HG03442 (cell line): ENCODE data around the gene KRTAP5-9.
"Not testable (repeated sequence)": the region's sequence is repeated elsewhere in the genome, so short reads cannot be mapped to it uniquely, and the experiment has no call there.

Experiments
- ATAC-seq: cut with Tn5 transposase; IDR thresholded peaks from one replicate; pipeline ENCODE4 v1.9.1; 2021; ENCODE audit warnings: mild to moderate bottlenecking, moderate library complexity; ENCODE audit not compliant: unreplicated experiment

Gene KRTAP5-9, protein sequence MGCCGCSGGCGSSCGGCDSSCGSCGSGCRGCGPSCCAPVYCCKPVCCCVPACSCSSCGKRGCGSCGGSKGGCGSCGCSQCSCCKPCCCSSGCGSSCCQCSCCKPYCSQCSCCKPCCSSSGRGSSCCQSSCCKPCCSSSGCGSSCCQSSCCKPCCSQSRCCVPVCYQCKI

DNA sequence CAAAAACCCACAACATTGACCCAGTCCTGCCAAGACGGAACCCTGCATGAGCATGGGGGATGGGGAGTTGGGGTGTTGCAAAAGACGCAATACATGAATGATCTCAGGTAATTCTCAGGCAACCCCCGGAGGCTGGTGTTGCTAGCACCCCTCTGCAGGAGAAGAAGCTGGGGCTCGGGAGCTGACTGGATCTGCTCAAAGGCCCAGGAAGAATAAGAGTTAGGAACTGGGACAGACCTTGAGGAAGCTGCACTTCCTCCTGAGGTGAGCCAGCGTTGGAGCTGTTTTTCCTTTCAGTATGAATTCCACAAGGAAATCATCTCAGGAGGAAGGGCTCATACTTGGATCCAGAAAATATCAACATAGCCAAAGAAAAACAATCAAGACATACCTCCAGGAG lies at the start of gene KRTAP5-9:
Gene KRTAP5-9, plus strand, starts transcription at position 301 of the 400 bp plus-strand sequence. CDS start 238 bp downstream, outside the sequence.
- no peak for ATAC-seq

DNA sequence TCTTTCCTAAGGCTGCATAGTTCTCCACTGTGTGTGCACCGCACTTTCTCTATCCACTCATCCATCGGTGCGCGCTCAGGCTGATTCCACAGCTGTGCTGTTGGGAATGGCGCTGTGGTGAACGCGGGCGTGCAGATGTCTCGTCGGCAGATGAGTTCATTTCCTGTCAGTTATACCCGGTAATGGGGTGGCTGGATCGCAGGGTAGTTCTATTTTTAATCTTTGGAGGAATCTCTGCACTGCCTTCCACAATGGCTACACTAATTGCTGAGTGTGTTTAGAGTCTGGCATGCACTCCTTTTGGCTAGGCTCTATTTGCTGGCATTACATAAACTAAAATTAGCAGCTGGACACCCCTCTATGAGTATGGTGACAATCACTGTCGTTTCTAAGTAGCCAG lies 49.1 kb upstream of the KRTAP5-9 start:
- ATAC-seq = no peak

DNA sequence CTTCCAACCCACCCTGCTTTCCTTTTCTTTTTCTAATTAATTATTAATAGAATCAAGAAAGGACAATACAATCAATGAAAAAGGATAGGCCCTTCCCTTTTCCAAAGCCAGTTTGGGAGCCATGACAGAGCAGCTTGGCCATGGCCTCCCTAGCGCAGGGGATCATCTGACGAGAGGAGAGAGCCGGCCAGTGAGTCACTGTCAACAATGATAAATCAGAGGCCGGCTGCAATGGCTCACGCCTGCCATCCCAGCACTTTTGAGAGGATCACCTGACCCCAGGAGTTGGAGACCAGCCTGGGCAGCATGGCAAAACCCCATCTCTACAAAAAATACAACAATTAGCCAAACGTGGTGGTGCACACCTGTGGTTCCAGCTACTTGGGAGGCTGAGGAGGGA lies 48.7 kb upstream of the KRTAP5-9 start:
- no peak for ATAC-seq

DNA sequence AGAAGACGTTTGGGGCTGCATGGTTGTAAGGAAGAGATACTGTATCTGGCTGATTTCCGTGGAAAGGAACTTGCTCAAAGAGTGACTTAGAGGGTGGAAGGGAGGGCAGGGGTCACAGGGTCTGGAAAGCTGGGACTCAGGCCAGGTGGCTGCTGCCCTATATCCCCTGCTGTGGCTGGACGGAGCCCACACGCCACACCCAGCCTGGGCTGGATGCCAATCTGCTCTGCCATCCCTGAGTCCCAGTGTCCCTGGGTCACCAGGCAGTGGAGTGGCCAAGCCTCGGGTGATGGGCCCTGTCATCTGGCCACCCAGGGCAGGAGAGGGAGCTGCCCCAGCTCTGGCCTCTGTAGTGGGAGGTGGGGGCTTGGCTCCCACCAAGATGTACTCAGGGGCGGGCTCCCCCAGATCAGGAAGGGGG lies 47.6 kb upstream of the KRTAP5-9 start:
- no peak for ATAC-seq

DNA sequence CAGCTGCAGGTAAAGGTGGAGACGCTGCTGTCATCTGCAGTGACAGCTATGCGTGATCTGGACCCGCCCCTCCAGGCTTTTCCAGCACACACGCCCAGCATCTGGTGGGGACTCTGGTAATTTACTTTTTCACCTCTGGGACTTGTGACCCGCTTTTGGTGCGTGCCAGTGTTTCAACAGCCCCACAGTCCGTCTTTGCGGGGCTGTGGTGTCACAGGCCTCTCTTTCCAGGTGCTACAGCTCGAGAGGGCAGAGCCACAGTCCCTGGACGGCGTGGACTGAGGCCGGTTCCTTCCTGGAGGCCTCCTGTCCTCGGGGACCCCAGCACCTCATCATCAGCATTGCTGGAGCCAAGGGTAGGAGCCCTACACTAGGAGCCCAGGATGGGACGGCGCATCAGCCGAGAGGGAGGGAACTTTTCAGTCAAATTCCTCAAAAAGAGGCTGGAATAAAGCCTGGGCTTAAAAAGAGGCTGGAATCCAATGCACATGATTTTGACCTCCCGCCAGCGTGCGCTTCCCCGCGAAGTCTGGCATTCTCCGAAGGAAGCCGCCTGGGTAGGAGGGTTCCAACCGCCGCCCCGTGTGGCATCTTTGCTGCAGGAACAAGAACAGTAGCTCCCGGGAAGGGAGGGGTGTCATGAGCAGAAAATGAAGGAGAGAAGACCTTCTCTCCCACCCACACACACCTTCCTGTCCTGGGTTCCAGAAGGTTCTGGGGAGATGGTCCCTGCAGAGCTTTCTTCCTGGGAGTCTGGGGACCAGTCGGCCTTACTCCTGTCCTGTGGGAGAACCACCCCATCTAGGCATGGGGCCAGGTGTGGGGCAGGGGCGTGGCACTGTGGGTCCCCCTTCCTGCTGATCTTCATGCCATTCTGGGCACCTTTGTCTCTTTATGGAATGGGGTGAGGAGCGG lies 46.9 kb upstream of the KRTAP5-9 start:
- ATAC-seq = no peak

DNA sequence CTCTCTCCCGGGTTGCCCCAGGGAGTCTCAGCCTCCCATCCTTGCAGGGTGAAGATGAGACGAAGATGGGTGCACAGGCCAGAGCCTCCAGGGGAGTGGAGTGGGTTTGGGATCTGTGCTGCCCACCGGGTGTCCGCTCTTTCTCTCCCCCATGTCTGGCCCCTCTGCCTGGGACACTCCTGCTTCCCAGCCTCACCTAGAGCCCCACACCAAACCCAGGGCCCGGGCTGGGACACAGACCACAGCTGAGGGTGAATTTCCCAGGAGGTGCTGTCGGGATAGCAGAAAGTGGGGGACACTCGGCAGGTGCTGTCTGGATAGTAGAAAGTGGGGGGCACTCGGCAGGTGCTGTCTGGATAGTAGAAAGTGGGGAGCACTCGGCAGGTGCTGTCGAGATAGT lies 46.2 kb upstream of the KRTAP5-9 start:
- no peak for ATAC-seq

DNA sequence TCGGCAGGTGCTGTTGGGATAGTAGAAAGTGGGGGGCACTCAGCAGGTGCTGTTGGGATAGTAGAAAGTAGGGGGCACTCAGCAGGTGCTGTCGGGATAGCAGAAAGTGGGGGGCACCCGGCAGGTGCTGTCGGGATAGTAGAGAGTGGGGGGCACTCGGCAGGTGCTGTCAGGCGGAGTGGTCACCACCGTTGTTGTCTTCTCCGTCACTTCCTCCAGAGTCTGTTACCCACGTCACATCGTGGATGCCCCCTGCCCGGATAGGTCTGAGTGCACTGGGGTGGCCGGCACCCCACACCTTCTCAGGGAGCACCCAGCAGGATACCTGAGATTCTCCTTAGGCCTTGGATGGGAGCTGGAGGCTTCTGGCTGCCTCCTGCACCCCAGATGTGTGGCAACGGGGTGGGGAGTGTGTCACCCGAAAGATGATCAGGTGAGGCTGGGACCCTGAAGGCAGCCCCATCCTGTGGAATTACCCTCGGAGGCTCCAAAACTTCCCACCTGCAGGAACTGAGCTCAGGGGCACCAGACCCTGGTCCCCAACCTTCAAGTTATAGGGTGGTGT lies 45.3 kb upstream of the KRTAP5-9 start:
- ATAC-seq = no peak

DNA sequence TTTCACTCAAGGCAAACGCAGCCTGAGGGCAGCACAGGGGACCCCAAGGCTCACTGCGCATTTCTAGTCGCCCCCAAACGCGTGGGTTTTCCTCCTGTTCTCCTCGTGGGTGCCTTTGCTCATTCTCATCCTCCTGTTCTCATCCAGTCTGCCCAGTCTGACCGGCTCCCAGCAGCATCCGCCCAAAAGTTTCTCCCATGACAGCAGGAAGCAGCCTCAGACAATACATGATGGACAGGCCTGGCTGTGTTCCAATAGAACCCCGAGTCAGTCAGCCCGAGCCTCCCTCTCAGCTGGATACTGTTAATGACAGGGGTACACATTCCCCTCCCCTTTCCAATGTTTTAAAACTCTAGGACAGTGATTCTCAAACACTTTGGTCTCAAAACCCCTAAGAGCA lies 43.7 kb upstream of the KRTAP5-9 start:
- no peak for ATAC-seq

DNA sequence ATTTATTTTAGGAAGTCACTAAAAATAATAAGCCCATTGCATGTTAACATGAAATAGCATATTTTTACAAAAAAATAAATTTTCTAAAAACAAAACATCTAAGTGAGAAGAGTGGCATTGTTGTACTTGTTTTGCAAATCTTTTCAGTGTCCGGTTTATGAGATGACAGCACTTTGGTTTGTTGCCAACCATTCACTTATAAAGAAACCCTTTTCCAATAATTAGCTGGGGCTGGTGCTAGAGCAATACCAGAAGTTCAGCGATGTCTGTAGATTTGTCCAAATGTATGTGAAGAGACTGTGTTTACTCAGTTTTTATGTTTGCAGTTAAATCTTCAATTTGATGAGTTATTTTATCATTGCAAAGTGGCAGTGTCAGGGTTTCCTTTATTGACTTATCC lies 43.2 kb upstream of the KRTAP5-9 start:
- no peak for ATAC-seq

DNA sequence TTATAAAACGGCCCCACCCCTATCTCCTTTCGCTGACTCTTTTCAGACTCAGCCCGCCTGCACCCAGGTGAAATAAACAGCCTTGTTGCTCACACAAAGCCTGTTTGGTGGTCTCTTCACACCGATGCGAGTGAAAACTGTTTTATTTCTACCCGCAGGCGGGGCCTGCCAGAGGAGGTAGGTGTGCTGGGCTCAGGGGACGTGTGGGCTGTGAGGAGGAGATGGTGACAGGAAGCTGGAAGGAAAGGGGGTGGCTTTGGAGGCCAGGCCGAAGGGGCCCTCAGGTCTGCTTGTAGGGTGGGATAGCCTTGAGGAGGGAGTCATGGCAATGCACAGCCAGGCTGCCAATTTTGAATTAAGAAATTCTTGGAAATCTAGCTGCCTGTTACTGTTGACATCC lies 42.4 kb upstream of the KRTAP5-9 start:
- no peak for ATAC-seq

DNA sequence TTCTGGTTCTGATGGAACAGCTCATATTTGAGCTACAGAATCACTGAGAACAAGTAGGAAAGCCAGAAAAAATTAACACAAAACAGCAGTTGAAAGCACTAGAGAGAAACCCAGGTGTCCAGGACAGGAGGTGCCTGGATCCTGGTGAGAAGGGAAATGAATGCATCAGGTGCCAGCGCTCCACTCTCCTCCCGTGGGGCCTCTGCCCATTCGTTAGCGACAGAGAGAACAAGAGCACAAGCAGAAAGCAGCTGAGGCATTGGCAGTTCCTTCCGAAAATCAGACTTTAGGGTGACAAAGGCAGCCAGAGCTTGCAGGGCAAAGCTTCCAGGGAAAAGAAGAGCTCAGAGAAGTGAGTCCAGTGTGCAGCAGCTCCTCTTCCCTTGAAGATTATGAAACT lies 41.1 kb upstream of the KRTAP5-9 start:
- no peak for ATAC-seq

DNA sequence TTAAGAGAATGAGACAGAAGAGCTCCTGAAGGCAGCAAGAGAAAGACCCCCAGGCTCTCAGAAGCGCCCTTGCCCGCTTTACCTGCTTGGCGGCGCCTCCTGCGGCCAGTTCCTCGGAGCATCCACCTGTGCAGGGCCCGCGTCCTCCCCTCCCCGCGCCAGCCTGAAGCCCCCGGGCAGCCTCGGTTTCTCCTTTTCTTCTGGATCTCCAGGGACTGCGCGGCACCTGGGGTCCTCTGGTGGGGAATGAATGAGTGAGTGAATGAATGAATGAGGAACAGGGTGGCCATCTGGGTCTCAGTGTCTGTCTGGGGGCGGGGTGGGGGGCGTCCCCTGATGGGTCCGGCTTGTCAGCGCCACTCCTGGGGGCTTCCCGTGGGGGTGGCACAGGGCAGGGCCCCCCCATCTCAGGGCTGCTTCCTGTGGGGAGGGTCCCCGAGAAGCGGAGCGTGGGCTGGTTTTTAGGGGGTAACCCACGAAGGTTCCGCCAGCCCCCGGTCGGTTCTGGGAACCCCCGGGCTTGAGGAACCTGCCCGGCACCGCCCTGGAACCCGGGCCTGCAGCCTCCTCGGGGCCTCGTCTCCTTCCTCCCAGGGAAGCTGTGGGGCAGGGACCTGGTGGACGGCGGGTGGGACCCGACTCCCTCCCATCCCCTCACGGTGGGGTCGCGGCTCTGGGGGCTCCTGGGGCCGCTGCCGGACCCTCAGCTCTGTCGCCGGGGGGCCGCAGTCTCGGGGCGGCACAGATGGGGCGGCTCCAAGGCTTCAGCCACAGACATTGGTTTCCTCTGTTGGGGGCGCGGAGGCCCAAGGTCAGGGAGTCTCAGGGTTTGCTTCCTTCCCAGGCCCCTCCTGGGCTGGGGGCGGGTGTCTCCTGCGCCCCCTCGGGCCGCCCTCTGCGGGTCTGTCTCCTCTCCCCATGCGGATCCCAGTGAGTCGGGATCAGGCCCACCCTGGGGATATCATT lies 29.4 kb upstream of the KRTAP5-9 start:
- ATAC-seq = no peak

DNA sequence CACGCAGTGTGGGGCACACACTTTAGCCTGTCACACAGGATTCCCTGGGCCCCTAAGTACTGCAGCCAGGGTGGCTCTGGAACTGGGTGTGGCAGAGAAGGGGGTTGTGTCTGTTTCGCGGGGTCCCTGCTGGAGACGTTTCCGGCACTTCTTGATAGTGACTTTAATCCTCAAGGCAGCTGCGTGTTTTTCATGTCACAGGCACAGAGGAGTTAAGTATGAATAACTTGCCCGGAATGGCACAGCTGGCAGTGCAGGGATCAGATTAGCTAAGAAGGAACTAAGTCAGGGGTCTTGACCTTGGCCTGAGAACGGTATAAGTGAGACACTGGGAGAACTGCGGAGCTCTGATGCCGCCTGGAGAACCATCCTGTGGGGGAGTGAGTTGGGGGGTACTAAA lies 28.7 kb upstream of the KRTAP5-9 start:
- no peak for ATAC-seq

DNA sequence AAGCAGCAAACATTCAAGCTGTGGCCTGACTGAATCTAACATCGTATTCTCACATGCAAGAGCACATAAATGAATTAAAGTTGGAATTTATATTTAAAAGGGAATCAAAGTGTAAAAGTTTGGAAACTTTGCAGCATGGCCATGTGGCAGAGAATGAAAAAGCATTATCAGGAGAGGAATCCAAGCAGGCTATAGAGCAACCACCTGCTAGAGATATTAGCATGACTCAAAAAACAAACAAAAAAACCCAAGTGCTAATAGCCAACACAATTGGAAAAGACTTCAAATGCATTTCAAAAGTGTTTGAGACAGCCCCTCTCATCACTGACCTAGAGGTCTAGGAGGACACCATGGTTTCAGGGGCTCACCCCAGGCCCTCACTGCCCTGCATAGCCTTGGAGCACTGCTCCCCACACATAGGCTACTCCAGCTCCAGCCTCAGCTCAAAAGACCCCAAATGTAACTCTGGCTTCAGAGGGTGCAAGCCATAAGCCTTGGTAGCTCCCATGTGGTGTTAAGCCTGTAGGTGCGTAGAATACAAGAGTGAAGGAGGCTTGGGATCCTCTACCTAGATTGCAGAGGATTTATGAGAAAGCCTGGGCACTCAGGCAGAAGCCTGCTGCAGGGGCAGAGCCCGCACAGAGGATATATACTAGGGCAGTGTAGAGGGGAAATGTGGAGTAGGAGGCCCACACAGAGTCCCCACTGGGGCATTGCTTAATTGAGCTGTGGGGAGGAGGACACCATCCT lies 22.9 kb upstream of the KRTAP5-9 start:
- no peak for ATAC-seq

DNA sequence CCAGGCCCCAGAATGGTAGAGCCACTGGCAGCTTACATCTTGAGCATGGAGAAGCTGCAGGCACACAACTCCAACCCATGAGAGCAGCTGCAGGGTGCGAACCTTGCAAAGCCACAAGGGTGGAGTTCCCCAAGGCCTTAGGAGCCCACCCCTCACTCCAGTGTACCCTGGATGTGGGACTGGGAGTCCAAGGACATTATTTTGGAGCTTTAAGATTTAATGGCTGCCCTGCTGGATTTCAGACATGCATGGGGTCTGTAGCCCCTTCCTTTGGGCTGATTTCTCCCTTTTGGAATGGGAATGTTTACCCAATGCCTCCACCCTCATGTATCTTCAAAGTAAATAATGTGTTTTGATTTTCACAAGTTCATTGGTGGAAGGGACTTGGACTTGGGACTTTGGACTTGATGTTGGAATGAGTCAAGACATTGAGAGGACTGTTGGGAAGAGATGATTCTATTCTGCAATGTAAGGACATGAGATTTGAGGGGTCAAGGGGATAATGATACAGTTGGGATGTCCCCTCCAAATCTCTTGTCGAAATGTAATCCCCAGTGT lies 22.2 kb upstream of the KRTAP5-9 start:
- no peak for ATAC-seq

DNA sequence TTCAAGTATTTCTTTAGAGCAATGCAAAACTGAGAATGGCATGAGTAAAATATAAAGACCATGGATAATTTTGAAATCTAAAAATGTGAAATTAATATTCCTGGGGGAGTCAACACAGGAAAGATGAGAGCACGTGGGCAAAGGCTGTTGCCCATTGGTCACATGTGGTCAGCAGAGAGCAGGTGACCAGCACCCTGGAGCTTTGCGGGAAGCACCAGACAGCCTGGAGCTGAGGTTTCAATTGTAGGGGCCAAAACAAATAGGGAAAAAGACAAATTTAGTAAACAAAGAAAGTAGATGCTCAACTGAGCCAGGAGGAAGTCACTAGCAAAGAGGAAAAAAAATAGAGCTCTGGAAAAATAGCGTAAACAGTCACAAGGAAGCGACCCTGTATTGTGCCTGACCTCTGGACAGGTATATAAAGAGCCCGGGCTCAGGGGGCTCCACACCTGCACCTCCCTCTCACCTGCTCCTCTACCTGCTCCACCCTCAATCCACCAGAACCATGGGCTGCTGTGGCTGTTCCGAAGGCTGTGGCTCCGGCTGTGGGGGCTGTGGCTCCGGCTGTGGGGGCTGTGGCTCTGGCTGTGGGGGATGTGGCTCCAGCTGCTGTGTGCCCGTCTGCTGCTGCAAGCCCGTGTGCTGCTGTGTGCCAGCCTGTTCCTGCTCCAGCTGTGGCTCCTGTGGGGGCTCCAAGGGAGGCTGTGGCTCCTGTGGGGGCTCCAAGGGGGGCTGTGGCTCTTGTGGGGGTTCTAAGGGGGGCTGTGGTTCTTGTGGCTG lies 21.2 kb upstream of the KRTAP5-9 start, which contains the start of gene KRTAP5-7:
Gene KRTAP5-7, plus strand, starts transcription at position 472 of the 780 bp plus-strand sequence. Its CDS starts 34 bp downstream, at position 506.
- not testable (repeated sequence) for ATAC-seq

DNA sequence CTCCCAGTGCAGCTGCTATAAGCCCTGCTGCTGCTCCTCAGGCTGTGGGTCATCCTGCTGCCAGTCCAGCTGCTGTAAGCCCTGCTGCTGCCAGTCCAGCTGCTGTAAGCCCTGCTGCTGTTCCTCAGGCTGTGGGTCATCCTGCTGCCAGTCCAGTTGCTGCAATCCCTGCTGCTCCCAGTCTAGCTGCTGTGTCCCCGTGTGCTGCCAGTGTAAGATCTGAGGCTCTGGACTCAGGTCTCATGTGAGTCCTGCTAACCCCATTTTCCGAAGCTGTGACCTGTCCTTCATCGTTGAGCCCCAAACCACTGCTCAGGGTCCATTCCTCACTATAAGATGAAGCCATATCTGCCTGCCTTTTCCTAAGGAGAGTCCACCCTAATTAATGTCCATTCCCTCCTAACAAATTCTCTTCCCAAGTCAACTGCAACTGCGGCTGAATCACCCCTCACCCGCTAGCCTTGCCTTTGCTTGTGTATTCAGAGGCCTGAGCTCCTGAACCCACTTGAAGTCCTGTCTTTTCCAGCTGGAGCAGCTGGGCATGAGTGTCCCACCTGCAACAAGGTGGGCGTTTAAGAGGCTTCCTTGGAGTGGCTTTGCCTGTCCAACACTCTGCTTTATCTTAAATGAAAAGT lies 20.5 kb upstream of the KRTAP5-9 start:
- ATAC-seq = no peak

DNA sequence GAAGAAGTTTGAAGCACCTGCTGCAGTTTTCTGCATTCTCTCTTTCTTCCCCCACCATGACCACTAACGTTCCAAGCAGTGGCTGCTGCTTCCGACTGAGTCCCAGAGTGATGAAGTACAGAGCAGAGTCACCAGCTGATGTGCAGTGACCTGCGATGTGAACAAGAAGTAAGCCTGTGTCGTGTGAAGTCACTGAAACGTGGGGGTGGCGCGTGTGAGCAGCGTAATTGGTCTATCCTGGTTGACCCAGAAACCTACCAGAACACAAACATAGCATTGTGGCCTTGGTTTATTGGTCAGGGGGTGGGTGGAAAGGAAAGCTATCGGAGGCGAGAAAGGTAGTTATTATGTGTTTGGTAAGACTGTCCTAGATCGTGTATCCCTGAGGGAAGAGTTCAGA lies 17.6 kb upstream of the KRTAP5-9 start:
- ATAC-seq = no peak
